GM21825 (cell line): Measurements from ENCODE around the gene PRKAA1.
A peak's percentile ranks its signal among the peaks of the same experiment; 100 is the strongest.
"Not testable (repeated sequence)": the region's sequence is repeated elsewhere in the genome, so short reads cannot be mapped to it uniquely, and the experiment has no call there.

Experiments
- ATAC-seq: cut with Tn5 transposase; IDR thresholded peaks from one replicate; pipeline ENCODE4 v1.9.1; 2021; ENCODE audit warnings: mild to moderate bottlenecking, moderate library complexity; ENCODE audit not compliant: unreplicated experiment

Gene PRKAA1

GRCh38 chr5:40826489-40827187, 28.5 kb upstream of the PRKAA1 start:
- no peak for ATAC-seq

- ATAC-seq = not testable (repeated sequence)
Observed at GRCh38 chr5:40825461-40826043, 27.4 kb upstream of the PRKAA1 start.

DNA sequence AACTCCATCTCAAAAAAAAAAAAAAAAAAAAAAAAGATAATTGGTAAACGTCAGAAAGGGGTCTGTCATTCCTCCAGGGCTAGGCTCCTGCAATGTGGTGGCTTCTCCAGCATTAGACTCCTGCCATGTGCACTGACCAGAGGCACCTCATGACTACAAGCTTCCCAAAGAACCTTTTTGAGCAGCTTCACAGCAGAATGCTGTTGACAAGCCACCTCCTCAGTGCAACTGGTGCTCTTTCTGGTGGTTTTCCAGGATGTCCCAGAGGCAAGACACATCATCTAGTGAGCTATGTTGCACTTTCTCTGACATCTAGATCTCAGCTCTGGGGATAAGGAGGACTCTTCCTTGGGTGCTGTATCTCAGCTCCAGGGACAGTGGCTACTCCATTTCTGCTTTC, 25.3 kb upstream of the PRKAA1 start:
- ATAC-seq = no peak

GRCh38 chr5:40813698-40814281, 15.6 kb upstream of the PRKAA1 start:
- ATAC-seq = no peak

DNA sequence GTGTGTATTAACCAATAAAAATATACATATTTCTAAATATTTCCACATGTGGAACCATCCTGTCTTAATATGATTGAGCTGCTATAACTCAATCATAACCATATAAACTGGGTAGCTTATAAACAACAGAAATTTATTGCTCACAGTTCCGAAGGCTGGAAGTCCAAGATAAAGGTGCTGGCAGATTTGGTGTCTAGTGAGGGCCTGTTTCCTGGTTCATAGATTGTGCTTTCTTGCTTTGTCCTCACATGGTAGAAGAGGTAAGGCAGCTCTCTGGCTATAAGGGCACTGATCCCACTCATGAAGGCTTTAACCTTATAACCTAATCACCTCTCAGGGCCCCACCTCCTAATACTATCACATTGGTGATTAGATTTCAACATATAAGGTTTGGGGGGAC, 14.0 kb upstream of the PRKAA1 start:
- ATAC-seq = no peak

DNA sequence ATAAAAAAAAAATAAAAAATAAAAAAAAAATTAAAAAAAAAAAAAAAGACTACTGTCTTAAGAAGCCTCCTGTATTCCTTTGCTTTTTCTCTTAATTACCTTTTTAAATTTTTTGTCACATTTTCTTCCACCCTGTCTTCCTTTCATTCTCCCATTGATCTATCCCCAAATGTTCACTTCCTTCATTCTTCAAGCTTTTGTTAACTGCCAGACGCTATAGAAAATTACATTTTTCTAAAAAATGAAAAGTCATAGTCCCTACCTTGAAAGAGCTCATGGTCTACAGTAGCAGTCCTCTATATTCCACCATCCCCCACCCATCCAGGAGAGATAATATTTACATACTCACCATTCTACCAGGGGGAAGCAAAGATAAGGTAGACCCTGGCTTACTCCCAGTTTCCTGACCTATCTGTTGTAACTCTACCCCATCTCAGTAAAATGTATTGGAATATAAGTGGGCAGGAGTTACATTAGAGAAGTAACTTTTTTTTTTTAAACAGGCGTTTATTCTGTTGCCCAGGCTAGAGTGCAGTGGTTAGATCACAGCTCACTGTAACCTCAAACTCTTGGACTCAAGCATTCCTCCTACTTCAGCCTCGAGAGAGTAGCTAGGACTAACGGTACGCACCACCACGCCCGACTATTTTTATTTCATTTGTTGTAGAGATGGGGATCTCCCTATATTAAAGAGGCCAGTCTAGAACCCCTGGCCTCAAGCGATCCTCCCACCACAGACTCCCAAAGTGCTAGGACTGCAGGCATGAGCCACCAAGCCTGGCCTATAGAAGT, 3.8 kb upstream of the PRKAA1 start:
- ATAC-seq = no peak

DNA sequence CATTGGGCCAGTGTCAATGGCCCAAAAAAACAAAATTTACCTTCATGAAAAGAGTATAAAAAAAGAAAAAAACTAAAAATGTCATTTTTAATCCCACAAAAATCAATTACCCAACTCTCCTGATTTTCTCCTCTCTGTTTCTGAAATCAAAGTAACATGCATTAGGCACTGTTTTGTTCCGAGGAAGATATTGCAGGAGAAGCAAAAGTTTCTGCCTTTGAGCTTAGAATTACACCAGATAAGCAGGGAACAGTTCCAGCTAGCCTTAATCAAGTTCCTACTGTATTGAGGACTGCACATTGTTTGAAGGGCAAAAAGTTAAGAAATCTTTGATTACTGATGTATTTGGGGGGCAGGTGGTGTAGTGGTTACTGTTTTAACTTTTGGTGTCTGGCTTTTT, 1.1 kb upstream of the PRKAA1 start:
- ATAC-seq = no peak

DNA sequence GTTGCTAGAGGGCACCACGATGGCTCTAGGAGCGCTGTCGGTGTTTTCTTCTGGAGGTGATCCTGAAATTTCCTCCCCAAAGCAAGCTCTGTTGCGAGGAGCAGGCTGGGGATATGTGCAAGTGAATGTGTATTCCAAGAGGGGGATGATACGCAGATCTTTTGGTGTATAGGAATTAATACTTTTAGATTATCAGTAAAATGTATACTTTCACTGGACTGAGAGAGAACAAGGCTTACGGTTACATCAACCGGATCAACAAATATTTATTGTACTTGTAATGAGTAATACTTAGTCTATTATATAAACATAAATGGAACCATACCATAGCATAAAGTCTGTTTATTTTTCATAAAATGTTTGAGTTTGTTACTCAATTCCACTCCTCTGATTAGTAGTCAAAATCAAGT, 632 bp upstream of the PRKAA1 start:
- peak; percentile 19 for ATAC-seq

DNA sequence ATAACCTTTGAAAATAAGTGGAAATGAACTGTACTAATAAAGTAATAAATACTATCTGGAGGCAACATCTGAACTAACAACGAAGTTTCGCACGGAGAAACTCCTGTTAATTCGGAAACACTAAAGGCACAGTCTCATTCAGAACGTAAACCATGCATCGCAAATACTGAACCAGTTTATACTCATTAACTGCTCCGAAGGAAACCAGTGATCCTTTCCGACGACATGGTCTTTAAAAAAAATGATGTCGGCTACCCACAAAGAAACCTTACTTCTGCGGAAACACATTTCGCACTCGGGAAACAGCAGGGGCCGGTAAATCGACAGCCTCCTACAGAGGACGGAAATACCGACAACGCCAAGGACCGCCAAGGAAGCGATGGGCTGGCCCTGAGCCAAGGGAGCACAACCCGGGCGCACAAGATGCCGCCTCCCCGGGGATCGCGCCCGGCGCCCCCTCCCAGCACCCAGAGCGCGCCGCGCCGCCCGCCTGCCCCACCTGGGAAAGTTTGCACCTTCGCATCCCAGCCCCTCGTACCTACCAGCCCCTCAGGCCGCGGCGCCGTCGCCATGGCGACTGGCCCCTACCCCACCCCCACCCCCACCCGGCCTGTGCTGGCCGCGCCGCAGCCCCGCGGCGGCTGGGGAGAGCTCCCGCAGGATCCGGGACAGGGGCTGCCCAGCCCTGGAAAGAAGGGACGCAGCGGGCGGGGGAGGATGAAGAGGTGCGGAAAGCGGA, 732 bp downstream of the PRKAA1 start:
- ATAC-seq = peak; percentile 39

GRCh38 chr5:40796487-40796889, 1.7 kb downstream of the PRKAA1 start:
- no peak for ATAC-seq

DNA sequence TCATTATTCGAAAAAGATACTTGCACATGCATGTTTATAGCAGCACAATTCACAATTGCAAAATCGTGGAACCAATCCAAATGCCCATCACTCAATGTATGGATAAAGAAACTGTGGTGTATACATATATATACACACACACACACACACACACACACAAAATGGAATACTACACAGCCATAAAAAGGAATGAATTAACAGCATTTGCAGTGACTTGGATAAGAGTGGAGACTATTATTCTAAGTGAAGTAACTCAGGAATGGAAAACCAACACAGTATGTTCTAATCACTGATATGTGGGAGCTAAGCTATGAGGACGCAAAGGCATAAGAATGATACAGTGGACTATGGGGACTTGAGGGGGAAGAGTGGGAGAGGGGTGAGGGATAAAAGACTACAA, 3.3 kb downstream of the PRKAA1 start:
- not testable (repeated sequence) for ATAC-seq

DNA sequence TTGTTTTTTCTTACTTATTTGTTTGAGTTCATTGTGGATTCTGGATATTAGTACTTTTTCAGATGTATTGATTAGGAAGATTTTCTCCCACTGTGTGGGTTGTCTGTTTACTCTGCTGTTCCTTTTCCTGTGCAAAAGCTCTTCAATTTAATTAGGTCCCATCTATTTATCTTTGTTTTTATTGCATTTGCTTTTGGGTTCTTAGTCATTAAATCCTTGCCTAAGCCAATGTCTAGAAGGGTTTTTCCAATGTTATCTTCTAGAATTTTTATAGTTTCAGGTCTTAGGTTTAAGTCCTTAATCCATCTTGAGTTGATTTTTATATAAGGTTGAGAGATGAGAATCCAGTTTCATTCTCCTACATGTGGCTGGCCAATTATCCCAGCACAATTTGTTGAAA, 3.8 kb downstream of the PRKAA1 start:
- ATAC-seq = not testable (repeated sequence)

DNA sequence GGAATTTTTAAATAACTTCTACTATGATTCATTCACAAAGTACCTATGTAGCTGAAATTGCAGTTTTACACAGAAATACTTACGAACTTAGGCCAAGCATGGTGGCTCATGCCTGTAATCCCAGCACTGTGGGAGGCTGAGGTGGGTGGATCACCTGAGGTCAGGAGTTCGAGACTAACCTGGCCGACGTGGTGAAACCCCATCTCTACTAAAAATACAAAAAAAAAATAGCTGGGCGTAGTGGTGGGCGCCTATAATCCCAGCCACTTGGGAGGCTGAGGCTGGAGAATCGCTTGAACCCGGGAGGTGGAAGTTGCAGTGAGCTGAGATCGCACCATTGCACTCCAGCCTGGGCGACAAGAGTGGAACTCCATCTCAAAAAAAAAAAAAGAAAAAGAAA, 5.5 kb downstream of the PRKAA1 start:
- not testable (repeated sequence) for ATAC-seq

- ATAC-seq = no peak
Observed at GRCh38 chr5:40791715-40792139, 6.4 kb downstream of the PRKAA1 start.

GRCh38 chr5:40790947-40791593, 7.1 kb downstream of the PRKAA1 start:
- no peak for ATAC-seq

DNA sequence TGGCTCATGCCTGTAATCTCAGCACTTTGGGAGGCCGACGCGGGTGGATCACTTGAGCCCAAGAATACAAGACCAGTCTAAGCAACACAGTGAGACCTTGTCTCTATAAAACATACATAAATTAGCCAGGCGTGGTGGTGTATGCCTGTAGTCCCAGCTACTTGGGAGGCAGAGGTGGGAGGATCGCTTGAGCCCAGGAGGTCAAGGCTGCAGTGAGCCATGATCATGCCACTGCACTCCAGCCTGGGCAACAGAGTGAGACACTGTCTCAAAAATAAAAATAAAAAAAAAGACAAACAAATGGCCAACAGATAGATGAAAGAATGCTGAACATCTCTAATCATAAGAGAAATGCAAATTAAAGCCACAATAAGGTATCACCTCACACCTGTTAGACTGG, 9.2 kb downstream of the PRKAA1 start:
- ATAC-seq = not testable (repeated sequence)

- ATAC-seq = no peak
Observed at GRCh38 chr5:40787986-40788385, 10.2 kb downstream of the PRKAA1 start.

GRCh38 chr5:40786664-40787063, 11.5 kb downstream of the PRKAA1 start:
- not testable (repeated sequence) for ATAC-seq

DNA sequence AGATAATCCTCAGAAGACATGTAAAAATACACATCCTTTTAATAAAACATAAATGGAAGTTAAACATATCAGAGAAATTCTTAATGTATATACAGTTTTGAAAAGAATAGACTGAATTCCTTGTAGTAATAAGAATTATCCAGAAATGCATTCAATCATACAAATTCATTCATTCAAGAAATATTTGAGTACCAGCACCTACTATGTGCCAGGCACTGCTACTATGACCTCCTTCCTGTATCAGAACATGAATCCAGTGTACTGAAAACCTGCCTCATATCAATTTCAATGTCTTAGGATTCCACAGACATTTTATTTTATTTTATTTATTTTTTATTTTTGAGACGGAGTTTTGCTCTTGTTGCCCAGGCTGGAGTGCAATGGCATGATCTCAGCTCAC, 13.3 kb downstream of the PRKAA1 start:
- ATAC-seq = no peak

DNA sequence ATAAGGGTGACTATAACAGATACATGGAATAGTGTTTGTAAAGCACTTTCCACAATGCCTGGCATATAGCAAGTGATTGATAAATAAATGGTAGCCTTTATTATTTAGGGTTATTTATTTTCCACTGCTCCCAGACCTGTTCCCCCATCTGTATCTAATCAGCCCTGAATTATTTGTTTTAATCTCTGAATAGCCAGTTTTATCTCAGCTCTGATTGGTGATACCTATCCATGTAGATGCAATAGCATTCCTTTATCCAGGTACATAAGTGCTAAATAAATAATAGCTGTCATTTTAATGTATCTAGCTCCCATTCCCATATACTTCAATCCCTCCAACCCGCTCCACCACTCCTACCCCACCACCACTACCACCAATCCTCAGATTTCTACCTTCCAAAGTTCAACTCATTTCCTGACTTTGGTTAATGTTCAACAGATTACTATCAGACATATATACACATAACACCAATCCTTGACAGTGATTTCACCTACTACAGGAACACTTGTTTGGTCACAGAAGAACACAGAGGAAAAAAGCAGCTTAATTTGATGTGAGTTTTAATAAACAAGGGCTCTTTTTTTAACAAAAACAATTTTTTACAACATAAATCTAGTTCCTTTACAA, 14.0 kb downstream of the PRKAA1 start:
- no peak for ATAC-seq
